Progenitor cell of endocrine pancreas (in vitro differentiated cells): ENCODE measurements around the gene TRIM7. TPM values are rescaled to one million over a fixed set of nuclear protein-coding genes. Genes with fewer than 3 reads are reported as not detected.

Source experiments
- DNase-seq: peaks from one replicate; pipeline ENCODE4 v3.0.0; 2021; ENCODE audit warnings: low spot score; ENCODE audit not compliant: unreplicated experiment
- H3K27ac Mint-ChIP-seq: 2 replicates; pipeline ENCODE4 v1.8.0; 2021; ENCODE audit warnings: mild to moderate bottlenecking, moderate library complexity, mixed read lengths
- H3K27me3 Mint-ChIP-seq: 2 replicates; pipeline ENCODE4 v1.8.0; 2021; ENCODE audit warnings: mixed read lengths
- H3K36me3 Mint-ChIP-seq: 2 replicates; pipeline ENCODE4 v1.8.0; 2022; ENCODE audit warnings: mixed read lengths; ENCODE audit not compliant: insufficient read depth
- H3K4me1 Mint-ChIP-seq: 2 replicates; pipeline ENCODE4 v1.8.0; 2021; ENCODE audit warnings: low read depth, mixed read lengths
- H3K4me3 Mint-ChIP-seq: 2 replicates; pipeline ENCODE4 v1.8.0; 2021; ENCODE audit warnings: low read depth, mild to moderate bottlenecking, moderate library complexity, mixed read lengths
- H3K9me3 Mint-ChIP-seq: 2 replicates; pipeline ENCODE4 v1.8.0; 2021; ENCODE audit warnings: low read depth, mixed read lengths
- total RNA-seq: library from RNA; stranded (reverse); gene quantifications from 2 replicates; pipeline ENCODE4 v1.2.1, GENCODE V29; 2021
- TF ChIP-seq, protein P1 (sequence below): fragments of 200-600 bp; sonication (generic); IDR thresholded peaks from one replicate; pipeline ENCODE4 v1.5.0; 2021; ENCODE audit warnings: antibody characterized with exemption, mild to moderate bottlenecking; ENCODE audit not compliant: unreplicated experiment

Gene TRIM7
- total RNA-seq, 1 donor from 2014 or later: not detected

DNA sequence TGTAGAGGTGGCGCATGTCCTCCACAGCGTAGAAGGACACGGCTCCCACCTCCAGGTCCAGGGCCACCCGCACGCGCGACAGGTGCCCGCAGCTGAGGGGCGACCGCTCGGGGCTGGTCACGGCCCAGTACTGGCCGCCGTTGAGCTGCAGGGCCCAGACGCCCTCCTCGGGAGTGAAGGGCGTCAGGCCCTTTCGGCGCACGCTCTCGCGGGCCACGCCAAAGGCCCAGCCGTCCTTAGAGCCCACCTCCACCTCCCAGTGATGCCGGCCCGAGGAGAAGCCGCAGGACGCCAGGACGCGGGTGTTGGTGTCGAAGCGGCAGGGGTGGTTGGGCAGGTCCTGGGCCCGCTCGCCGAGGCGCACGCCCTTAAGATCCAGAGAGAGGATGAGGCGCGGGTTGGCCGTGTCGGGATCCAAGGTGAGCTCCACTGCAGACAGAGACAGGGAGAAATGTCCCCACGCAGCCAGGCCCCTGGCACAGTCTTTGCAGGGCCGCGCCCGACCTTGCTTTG, 9.7 kb downstream of the TRIM7 start:
- Mint-ChIP-seq H3K4me1 (peaks cover 5% of the 10 kb centered on the region), H3K27ac (no peak overlapping the region), H3K27me3 (peaks cover 36% of the 10 kb centered on the region), H3K36me3 (peaks cover 1% of the 10 kb centered on the region), H3K4me3 (no peak overlapping the region), H3K9me3 (no peaks in the 10 kb centered on the region)
- TF ChIP-seq, protein P1, sequence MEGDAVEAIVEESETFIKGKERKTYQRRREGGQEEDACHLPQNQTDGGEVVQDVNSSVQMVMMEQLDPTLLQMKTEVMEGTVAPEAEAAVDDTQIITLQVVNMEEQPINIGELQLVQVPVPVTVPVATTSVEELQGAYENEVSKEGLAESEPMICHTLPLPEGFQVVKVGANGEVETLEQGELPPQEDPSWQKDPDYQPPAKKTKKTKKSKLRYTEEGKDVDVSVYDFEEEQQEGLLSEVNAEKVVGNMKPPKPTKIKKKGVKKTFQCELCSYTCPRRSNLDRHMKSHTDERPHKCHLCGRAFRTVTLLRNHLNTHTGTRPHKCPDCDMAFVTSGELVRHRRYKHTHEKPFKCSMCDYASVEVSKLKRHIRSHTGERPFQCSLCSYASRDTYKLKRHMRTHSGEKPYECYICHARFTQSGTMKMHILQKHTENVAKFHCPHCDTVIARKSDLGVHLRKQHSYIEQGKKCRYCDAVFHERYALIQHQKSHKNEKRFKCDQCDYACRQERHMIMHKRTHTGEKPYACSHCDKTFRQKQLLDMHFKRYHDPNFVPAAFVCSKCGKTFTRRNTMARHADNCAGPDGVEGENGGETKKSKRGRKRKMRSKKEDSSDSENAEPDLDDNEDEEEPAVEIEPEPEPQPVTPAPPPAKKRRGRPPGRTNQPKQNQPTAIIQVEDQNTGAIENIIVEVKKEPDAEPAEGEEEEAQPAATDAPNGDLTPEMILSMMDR: no peak
- DNase-seq: no peak

DNA sequence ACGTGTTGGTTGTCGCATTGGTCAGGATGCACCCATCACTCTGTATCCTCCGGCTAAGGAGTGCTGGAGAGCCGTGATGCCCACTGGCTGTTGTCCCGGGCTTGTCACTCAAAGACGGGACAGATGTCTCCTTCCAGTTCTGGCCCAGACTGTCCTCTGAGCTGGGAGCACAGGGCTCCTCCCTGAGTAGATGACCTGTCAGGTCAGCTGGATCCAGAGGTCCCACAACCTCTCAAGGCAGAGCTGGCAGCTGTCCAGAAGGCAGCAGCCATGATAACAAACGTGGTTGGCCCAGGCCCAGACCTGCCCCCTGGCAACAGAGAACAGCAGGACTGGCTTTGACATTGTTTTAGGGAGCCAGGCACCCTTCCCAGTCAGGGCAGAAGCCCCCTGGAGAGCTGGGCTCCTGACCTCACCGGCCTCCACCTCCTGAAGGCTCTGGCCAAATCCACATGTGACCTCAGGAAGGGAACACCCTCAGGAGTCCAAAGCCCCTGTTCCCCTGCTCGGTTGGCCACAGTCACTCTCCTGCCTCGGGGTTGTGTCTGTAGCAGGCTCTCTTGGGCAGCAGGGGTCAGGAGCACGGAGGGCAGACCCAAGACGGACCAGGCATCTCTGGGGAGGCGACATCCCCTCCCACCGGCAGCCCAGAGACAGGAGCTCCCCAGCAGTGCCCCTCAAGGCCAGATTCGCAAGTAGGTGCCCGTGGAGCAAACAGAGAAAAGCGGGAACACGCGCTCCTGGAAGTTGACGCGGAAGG, 10.3 kb downstream of the TRIM7 start:
- Mint-ChIP-seq H3K4me1 (peaks cover 8% of the 10 kb centered on the region), H3K27ac (no peak overlapping the region), H3K27me3 (peaks cover 36% of the 10 kb centered on the region), H3K9me3 (no peaks in the 10 kb centered on the region), H3K36me3 (peaks cover 1% of the 10 kb centered on the region), H3K4me3 (no peak overlapping the region)
- DNase-seq: no peak
- TF ChIP-seq, protein P1: no peak

DNA sequence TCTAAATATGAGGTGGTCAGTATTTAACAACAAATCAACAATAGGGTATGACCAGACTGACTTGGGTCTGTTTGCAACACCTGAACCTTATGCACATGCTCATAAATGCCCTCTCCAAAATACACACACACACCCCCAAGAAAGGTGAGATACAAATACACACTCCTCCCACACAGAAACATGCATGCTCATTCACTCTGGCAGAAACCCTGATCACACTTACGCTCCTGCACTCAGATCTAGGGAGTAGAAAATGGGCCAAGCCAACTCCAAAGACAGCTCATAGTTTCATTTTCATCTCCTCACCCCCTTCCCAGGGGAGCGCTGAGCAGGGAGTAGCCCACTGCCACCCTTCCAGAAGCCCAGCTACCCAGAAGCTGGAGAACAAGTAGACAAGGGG, 11.3 kb downstream of the TRIM7 start:
- Mint-ChIP-seq H3K9me3 (no peaks in the 10 kb centered on the region), H3K27me3 (peaks cover 27% of the 10 kb centered on the region), H3K4me1 (peaks cover 8% of the 10 kb centered on the region), H3K36me3 (peaks cover 1% of the 10 kb centered on the region), H3K27ac (no peak overlapping the region), H3K4me3 (peak overlapping the region; percentile 38)
- TF ChIP-seq, protein P1: no peak
- no peak for DNase-seq

DNA sequence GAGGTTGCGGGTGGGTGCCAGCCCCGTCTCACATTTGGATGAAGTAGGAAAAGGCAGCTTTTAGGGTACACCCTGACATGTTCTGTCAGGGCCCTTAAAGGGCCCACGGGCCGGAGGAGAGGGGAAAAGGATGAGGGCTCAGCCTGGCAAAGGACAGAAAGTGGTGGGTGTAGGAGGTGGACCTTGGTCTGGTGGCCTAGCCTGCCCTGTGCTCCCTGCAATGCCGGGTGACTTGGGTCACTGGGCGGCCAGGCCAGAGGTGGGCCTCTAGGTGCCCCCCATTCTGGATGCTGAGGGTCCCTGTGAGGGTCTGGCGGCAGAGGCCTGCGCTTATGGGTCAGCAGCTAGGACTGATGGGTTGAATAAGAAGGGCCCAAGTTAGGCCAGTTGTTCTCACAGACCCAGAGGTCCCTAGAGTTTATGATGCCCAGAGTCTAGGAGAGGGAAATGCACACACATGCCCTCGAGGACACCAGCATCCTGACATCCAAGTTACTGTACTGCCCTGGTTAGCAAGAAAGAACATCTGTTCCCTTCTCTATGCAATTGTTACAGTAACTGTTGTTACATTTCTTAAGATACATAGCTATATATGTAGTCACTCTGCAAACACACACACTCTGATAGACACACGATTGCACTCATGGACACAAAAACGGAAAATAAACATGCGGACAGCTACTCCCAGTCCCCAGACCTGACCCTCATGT, 12.5 kb downstream of the TRIM7 start:
- no peaks in the 10 kb centered on the region for H3K9me3 Mint-ChIP-seq
- peaks cover 19% of the 10 kb centered on the region for H3K27me3 Mint-ChIP-seq
- peak overlapping the region; percentile 87 for H3K4me3 Mint-ChIP-seq
- peaks cover 1% of the 10 kb centered on the region for H3K36me3 Mint-ChIP-seq
- H3K27ac Mint-ChIP-seq: peak overlapping the region; percentile 94
- H3K4me1 Mint-ChIP-seq: peaks cover 8% of the 10 kb centered on the region
- DNase-seq: no peak
- TF ChIP-seq, protein P1: no peak

DNA sequence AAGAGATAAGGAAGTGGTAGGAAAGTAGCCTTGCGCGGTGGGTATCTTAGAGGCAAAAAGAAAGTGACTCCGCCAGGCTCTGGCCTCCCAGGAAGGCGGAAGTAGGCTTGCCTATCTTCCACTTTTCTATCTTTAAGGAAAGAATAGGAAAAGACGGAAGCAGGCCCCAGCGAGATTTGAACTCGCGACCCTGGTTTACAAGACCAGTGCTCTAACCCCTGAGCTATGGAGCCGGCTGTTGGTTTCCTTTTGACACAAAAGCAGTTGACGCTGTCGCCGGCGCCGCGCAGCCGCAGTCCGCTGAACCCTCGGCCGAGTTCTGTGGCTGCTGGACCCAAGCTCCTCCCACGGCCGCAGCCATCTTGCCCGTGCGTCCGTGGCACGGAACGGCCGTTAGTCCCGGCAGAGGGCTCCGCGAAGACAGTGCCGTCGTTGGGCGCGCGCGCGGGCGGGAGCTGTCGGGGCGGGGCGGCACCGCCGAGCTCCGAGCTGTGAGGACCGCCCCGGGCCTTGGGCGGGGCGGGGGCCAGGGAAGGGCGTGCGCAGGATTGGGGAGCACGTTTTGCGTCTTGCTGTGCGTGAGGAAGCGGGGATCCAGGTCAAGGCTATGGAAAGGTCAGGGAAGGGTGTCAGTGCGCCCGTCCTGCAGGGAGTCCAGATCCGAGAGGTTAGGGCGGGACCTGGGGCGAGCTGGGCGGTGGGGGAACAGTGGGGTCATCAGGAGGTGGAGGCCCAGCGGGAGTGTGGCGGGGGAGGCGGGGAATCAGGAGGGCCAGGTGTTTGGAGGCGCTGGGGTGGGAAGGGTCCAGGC, 13.3 kb downstream of the TRIM7 start:
- peak; percentile 97 for DNase-seq
- Mint-ChIP-seq H3K36me3 (peaks cover 1% of the 10 kb centered on the region), H3K27me3 (peaks cover 15% of the 10 kb centered on the region), H3K4me3 (peak overlapping the region; percentile 87), H3K27ac (peak overlapping the region; percentile 99), H3K9me3 (no peaks in the 10 kb centered on the region), H3K4me1 (peaks cover 8% of the 10 kb centered on the region)
- TF ChIP-seq, protein P1: no peak
